22Rv1 (cell line): Measurements from ENCODE around the gene DNAJC17.
A peak's percentile ranks its signal among the peaks of the same experiment; 100 is the strongest.

Source experiments
- H3K27ac ChIP-seq: fragments of 450-650 bp; 2 replicates; pipeline ENCODE4 v1.5.1; 2017
- CTCF ChIP-seq: fragments of 450-650 bp; IDR thresholded peaks from 2 replicates; pipeline ENCODE4 v1.5.1; 2017; ENCODE audit warnings: mild to moderate bottlenecking
- ZFX ChIP-seq: fragments of 450-650 bp; IDR thresholded peaks from 2 replicates; pipeline ENCODE4 v1.6.1; 2017; ENCODE audit warnings: antibody characterized with exemption, borderline replicate concordance

DNAJC17 gene

GRCh38 chr15:40815042-40815698 is 7.9 kb upstream of the DNAJC17 start:
- TF ChIP-seq CTCF (no peak), ZFX (no peak)
- H3K27ac ChIP-seq = peak overlapping the region; percentile 65

- H3K27ac ChIP-seq = no peak overlapping the region
- TF ChIP-seq CTCF (no peak), ZFX (no peak)
Observed at GRCh38 chr15:40812721-40813425, 5.6 kb upstream of the DNAJC17 start.

- H3K27ac ChIP-seq = no peak overlapping the region
Observed at GRCh38 chr15:40808861-40809450, 1.7 kb upstream of the DNAJC17 start.

GRCh38 chr15:40807888-40808461 is 702 bp upstream of the DNAJC17 start:
- TF ChIP-seq ZFX = no peak
- H3K27ac ChIP-seq = peak overlapping the region; percentile 77

More at GRCh38 chr15:40808861-40809450, 1.7 kb upstream of the DNAJC17 start:
- TF ChIP-seq ZFX (no peak), CTCF (no peak)

- peak overlapping the region; percentile 77 for H3K27ac ChIP-seq
Observed at GRCh38 chr15:40806672-40807027, 623 bp downstream of the DNAJC17 start.

GRCh38 chr15:40803688-40804087 is 3.6 kb downstream of the DNAJC17 start:
- TF ChIP-seq ZFX = no peak
- peak; percentile 13 for TF ChIP-seq CTCF
- peak overlapping the region; percentile 27; the same call in 1 of the 2 replicates for H3K27ac ChIP-seq

More at GRCh38 chr15:40806672-40807027, 623 bp downstream of the DNAJC17 start:
- no peak for TF ChIP-seq ZFX
- no peak for TF ChIP-seq CTCF

- TF ChIP-seq CTCF (no peak), ZFX (no peak)
- H3K27ac ChIP-seq = peak overlapping the region; percentile 27; the same call in 1 of the 2 replicates
Observed at GRCh38 chr15:40803076-40803475, 4.2 kb downstream of the DNAJC17 start.
